Breast epithelium (tissue), 3 donors: ENCODE data around the gene SP140.

Source experiments
- CTCF ChIP-seq, 3 donors: fragments of 450-650 bp; IDR thresholded peaks; one replicate each; pipeline ENCODE4 v1.5.1; 2016 to 2017; ENCODE audit warnings: antibody characterized with exemption in 3 of 3, mild to moderate bottlenecking in 3 of 3, moderate library complexity in 3 of 3
- POLR2A ChIP-seq: fragments of 450-650 bp; IDR thresholded peaks from one replicate; pipeline ENCODE4 v1.6.1; 2016; ENCODE audit warnings: antibody characterized with exemption, mild to moderate bottlenecking, moderate library complexity
- POLR2AphosphoS5 ChIP-seq, 3 donors: sonication (generic); formaldehyde crosslinking; IDR thresholded peaks; one replicate each; pipeline ENCODE4 v1.6.1; 2017; ENCODE audit warnings: antibody characterized with exemption in 3 of 3

DNA sequence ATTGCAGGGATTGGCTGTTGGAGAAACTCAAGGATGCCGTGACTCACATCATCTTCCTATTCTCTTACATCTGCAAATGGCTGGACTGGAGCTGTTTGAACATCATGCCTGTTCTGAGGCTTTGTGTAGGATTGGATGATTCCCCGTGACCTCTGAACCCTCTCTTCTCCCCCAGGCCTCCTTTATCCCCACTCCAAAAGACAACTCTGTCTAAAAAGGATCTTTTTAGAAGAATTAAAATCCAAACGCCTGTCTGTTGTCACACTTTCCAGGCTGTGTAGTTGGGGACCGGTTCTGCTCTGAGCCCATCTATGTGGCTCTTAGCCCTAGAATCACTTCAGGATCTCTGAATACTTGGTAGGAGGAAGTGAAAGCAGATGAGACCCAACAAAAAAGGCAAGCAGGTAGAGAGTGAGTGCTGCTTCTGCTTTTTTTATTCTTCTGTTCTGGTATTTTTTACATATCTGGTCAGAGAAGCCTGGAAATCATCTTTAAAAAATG is 565 bp downstream of the SP140 start:
- TF ChIP-seq CTCF (IDR thresholded peaks at IDR 0.05) (no peak), POLR2A (no peak), POLR2AphosphoS5 (IDR thresholded peaks at IDR 0.05) (no peak)
